Testis (tissue), 2 donors: ENCODE measurements around the gene TIAM1.

Source experiments
- POLR2A ChIP-seq: fragments of 450-650 bp; IDR thresholded peaks from one replicate; pipeline ENCODE4 v1.6.1; 2017; ENCODE audit warnings: antibody characterized with exemption, mild to moderate bottlenecking, moderate library complexity
- TF ChIP-seq, protein P1 (sequence below), 3 experiments: fragments of 450-650 bp in 2 of 3; fragments of 200-600 bp in 1 of 3; sonication (generic) in 1 of 3; IDR thresholded peaks; one replicate each; pipeline ENCODE4 v1.5.1; 2016 to 2019; ENCODE audit warnings: antibody characterized with exemption in 3 of 3, mild to moderate bottlenecking in 2 of 3, moderate library complexity in 1 of 3

DNA sequence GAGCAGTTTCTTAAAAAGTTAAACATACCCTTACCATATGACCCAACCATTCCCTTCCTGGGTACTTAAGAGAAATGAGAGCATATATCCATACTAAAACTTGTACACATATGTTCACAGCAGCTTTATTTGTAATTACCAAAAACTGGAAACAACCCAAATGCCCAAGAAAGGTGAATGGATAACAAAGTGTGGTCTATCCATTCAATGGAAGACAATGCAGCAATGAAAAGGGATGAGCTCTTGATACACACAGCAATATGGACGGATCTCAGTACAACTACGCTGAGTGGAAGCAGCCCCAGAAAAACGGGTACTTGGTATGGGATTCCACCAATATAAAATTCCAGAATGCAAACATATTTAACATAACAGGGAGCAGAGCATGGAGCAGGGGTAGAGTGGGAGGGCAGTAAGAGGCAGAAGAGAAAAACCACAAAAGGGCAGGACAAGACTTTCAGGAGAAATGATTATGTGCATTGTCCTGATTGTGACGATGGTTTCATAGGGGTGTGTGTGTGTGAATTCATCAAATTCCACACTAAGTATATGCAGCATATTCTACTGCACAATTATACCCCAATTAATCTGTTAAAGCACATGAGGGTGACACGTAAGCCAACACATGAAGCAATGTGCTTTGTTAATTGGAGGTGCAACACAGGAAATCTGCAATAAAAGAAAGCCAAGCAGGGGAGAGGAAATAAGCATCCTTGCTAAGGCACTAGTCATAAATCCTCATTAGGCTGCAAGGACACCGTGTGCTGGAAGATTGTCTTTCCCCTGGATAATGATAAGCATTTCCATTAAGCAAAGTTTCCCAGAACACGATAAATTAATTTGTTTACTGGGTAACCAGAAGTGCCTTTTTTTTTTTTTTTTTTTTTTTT, 192.7 kb downstream of the TIAM1 start:
- TF ChIP-seq, protein P1, sequence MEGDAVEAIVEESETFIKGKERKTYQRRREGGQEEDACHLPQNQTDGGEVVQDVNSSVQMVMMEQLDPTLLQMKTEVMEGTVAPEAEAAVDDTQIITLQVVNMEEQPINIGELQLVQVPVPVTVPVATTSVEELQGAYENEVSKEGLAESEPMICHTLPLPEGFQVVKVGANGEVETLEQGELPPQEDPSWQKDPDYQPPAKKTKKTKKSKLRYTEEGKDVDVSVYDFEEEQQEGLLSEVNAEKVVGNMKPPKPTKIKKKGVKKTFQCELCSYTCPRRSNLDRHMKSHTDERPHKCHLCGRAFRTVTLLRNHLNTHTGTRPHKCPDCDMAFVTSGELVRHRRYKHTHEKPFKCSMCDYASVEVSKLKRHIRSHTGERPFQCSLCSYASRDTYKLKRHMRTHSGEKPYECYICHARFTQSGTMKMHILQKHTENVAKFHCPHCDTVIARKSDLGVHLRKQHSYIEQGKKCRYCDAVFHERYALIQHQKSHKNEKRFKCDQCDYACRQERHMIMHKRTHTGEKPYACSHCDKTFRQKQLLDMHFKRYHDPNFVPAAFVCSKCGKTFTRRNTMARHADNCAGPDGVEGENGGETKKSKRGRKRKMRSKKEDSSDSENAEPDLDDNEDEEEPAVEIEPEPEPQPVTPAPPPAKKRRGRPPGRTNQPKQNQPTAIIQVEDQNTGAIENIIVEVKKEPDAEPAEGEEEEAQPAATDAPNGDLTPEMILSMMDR (IDR thresholded peaks at IDR 0.05): no peak
- TF ChIP-seq POLR2A: no peak
